H9 (cell line): ENCODE results near the gene TXNRD1. TPM values are rescaled to one million over a fixed set of nuclear protein-coding genes. Genes with fewer than 3 reads are reported as not detected.

Experiments
- DNase-seq: peaks from one replicate; pipeline ENCODE4 v3.0.0-alpha.2; 2017
- H2AFZ ChIP-seq: one replicate; pipeline ENCODE4 v1.6.1; 2013; ENCODE audit warnings: mild to moderate bottlenecking, low read length, control low read depth, moderate library complexity
- H2AK5ac ChIP-seq: 2 replicates; pipeline ENCODE4 v1.6.1; 2013; ENCODE audit warnings: low read length, control low read depth, mixed read lengths; ENCODE audit not compliant: insufficient read length
- H2BK120ac ChIP-seq: one replicate; pipeline ENCODE4 v1.6.1; 2013; ENCODE audit warnings: low read depth, mild to moderate bottlenecking, low read length, control low read depth, inconsistent platforms; ENCODE audit not compliant: poor library complexity, severe bottlenecking
- H2BK12ac ChIP-seq: 2 replicates; pipeline ENCODE4 v1.6.1; 2013; ENCODE audit warnings: low read length, control low read depth, mixed read lengths, low read depth; ENCODE audit not compliant: insufficient read length
- H2BK15ac ChIP-seq: 2 replicates; pipeline ENCODE4 v1.6.1; 2013; ENCODE audit warnings: low read depth, low read length, control low read depth
- H2BK20ac ChIP-seq: one replicate; pipeline ENCODE4 v1.6.1; 2013; ENCODE audit warnings: low read depth, mild to moderate bottlenecking, low read length, control low read depth, inconsistent platforms; ENCODE audit not compliant: poor library complexity, severe bottlenecking
- H2BK5ac ChIP-seq: 2 replicates; pipeline ENCODE4 v1.6.1; 2013; ENCODE audit warnings: low read length, control low read depth, mixed read lengths; ENCODE audit not compliant: insufficient read length
- H3K14ac ChIP-seq: 2 replicates; pipeline ENCODE4 v1.6.1; 2013; ENCODE audit warnings: low read length, control low read depth; ENCODE audit not compliant: insufficient read depth
- H3K18ac ChIP-seq: 2 replicates; pipeline ENCODE4 v1.6.1; 2013; ENCODE audit warnings: low read depth, mild to moderate bottlenecking, mixed read lengths, low read length, control low read depth; ENCODE audit not compliant: insufficient read length
- H3K23ac ChIP-seq: 2 replicates; pipeline ENCODE4 v1.6.1; 2013; ENCODE audit warnings: low read length, control low read depth, mixed read lengths, low read depth; ENCODE audit not compliant: insufficient read length
- H3K23me2 ChIP-seq: 2 replicates; pipeline ENCODE4 v1.6.1; 2013; ENCODE audit warnings: low read depth, mild to moderate bottlenecking, mixed read lengths, low read length, control low read depth; ENCODE audit not compliant: insufficient read length, poor library complexity, severe bottlenecking
- H3K27ac ChIP-seq: 2 replicates; pipeline ENCODE4 v1.5.1; 2013; ENCODE audit warnings: low read length, control low read depth, mixed read lengths, low read depth; ENCODE audit not compliant: insufficient read length
- H3K27me3 ChIP-seq: 2 replicates; pipeline ENCODE4 v1.6.1; 2013; ENCODE audit warnings: low read length, control low read depth, inconsistent platforms; ENCODE audit not compliant: insufficient read depth
- H3K4ac ChIP-seq: 2 replicates; pipeline ENCODE4 v1.6.1; 2013; ENCODE audit warnings: low read depth, mild to moderate bottlenecking, control low read depth, inconsistent platforms, low read length, moderate library complexity
- H3K4me1 ChIP-seq: 2 replicates; pipeline ENCODE4 v1.6.1; 2013; ENCODE audit warnings: low read length, control low read depth, inconsistent platforms; ENCODE audit not compliant: insufficient read depth
- H3K4me2 ChIP-seq: 2 replicates; pipeline ENCODE4 v1.6.1; 2013; ENCODE audit warnings: low read length, control low read depth, mixed read lengths; ENCODE audit not compliant: insufficient read length, insufficient read depth
- H3K56ac ChIP-seq: 2 replicates; pipeline ENCODE4 v1.6.1; 2013; ENCODE audit warnings: low read depth, mild to moderate bottlenecking, mixed read lengths, low read length, control low read depth; ENCODE audit not compliant: insufficient read length
- H3K79me1 ChIP-seq: 2 replicates; pipeline ENCODE4 v1.6.1; 2013; ENCODE audit warnings: low read depth, mild to moderate bottlenecking, moderate library complexity, low read length, control low read depth, inconsistent platforms; ENCODE audit not compliant: insufficient read depth, poor library complexity, severe bottlenecking
- H3K79me2 ChIP-seq: 2 replicates; pipeline ENCODE4 v1.6.1; 2013; ENCODE audit warnings: low read length, control low read depth, inconsistent platforms; ENCODE audit not compliant: insufficient read depth
- H3K9ac ChIP-seq: 2 replicates; pipeline ENCODE4 v1.6.1; 2013; ENCODE audit warnings: low read length, control low read depth, mixed read lengths; ENCODE audit not compliant: insufficient read length; ENCODE audit errors: extremely low read depth
- H3K9me3 ChIP-seq: one replicate; pipeline ENCODE4 v1.6.1; 2013; ENCODE audit warnings: low read depth, low read length, inconsistent platforms; ENCODE audit not compliant: control insufficient read depth
- H3T11ph ChIP-seq: one replicate; pipeline ENCODE4 v1.6.1; 2013; ENCODE audit warnings: mild to moderate bottlenecking, low read length, control low read depth, inconsistent platforms
- H4K20me1 ChIP-seq: one replicate; pipeline ENCODE4 v1.6.1; 2013; ENCODE audit not compliant: control insufficient read depth, insufficient read length, insufficient read depth
- H4K5ac ChIP-seq: 2 replicates; pipeline ENCODE4 v1.6.1; 2013; ENCODE audit warnings: low read depth, mild to moderate bottlenecking, mixed read lengths, low read length, control low read depth; ENCODE audit not compliant: insufficient read length
- H4K8ac ChIP-seq: replicated peaks from 2 replicates; pipeline ENCODE4 v1.6.1; 2013; ENCODE audit warnings: low read length, control low read depth, mixed read lengths, low read depth; ENCODE audit not compliant: insufficient read length
- H4K91ac ChIP-seq: 2 replicates; pipeline ENCODE4 v1.6.1; 2013; ENCODE audit warnings: low read depth, mild to moderate bottlenecking, moderate library complexity, mixed read lengths, low read length, control low read depth; ENCODE audit not compliant: insufficient read length
- H3K27ac Mint-ChIP-seq, 3 experiments: 2 replicates in 2 of 3; 3 replicates in 1 of 3; pipeline ENCODE4 v1.8.0; 2020 to 2021; ENCODE audit warnings: mixed read lengths in 3 of 3, mild to moderate bottlenecking in 1 of 3, moderate library complexity in 1 of 3
- H3K27me3 Mint-ChIP-seq: 2 replicates; pipeline ENCODE4 v1.8.0; 2021; ENCODE audit warnings: low read depth, mild to moderate bottlenecking, moderate library complexity, mixed read lengths
- H3K36me3 Mint-ChIP-seq, 3 experiments: 2 replicates in 2 of 3; 3 replicates in 1 of 3; pipeline ENCODE4 v1.8.0; 2020 to 2021; ENCODE audit warnings: low read depth in 3 of 3, mixed read lengths in 3 of 3; ENCODE audit not compliant: insufficient read depth in 1 of 3
- H3K4me1 Mint-ChIP-seq, 2 experiments: 2 replicates each; pipeline ENCODE4 v1.8.0; 2020; ENCODE audit warnings: mixed read lengths in 2 of 2
- H3K4me3 Mint-ChIP-seq, 2 experiments: 2 replicates in 1 of 2; 3 replicates in 1 of 2; pipeline ENCODE4 v1.8.0; 2020 to 2021; ENCODE audit warnings: mild to moderate bottlenecking in 2 of 2, mixed read lengths in 2 of 2, moderate library complexity in 1 of 2
- H3K9me3 Mint-ChIP-seq, 2 experiments: 2 replicates in 1 of 2; 3 replicates in 1 of 2; pipeline ENCODE4 v1.8.0; 2020; ENCODE audit warnings: mild to moderate bottlenecking in 2 of 2, mixed read lengths in 2 of 2, moderate library complexity in 1 of 2
- WGBS: extraction: QIAGEN DNeasy Blood & Tissue Kit; methylation state at CpG from one replicate; pipeline ENCODE4 v1.1.7; 2013; ENCODE audit warnings: missing lambda C conversion rate, low lambda C conversion rate, mixed read lengths; ENCODE audit not compliant: insufficient read length; ENCODE audit errors: extremely low coverage; 5-methylcytosine and 5-hydroxymethylcytosine counted together
- total RNA-seq: library from RNA; stranded (reverse); gene quantifications from 2 replicates; pipeline ENCODE4 v1.2.1, GENCODE V29; 2021
- TF ChIP-seq, protein P1 (sequence below): fragments of 200-600 bp; sonication (generic); conservative IDR thresholded peaks from 3 replicates; pipeline ENCODE4 v1.8.0; 2021; ENCODE audit warnings: antibody characterized with exemption, mild to moderate bottlenecking

Gene TXNRD1
- total RNA-seq, 1 experiment from 2014 or later: 100 TPM

DNA sequence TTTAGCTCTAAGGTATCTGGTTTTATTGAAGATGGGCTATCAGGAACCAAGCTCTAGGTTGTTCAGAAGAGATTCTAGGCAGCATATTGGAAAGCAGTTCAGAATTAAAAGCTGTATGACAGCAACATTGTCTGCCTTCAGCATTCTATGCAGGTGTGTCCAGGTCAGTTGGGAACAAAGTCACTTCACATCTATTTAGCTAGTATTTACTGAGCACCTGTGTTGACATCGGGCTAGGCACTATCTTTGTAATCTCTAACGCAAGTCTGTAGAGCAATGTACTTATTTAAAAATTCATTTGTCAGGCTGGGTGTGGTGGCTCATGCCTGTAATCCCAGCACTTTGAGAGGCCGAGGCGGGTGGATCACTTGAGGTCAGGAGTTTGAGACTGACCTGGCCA is 81.1 kb downstream of the TXNRD1 start:
- no peaks in the 10 kb centered on the region for H3K9me3 ChIP-seq
- no peak overlapping the region for H2BK5ac ChIP-seq
- H3K36me3 Mint-ChIP-seq: peaks cover 35 to 59% (median 54%) of the 10 kb centered on the region in 3 experiments; a peak in 6 of 7 replicates
- no peaks in the 10 kb centered on the region for H4K20me1 ChIP-seq
- DNase-seq: no peak
- H3K4ac ChIP-seq: no peak overlapping the region
- H3K79me1 ChIP-seq: peaks cover 6% of the 10 kb centered on the region
- no peak overlapping the region for H2BK15ac ChIP-seq
- no peak overlapping the region for H2AFZ ChIP-seq
- H3K27ac ChIP-seq: no peak overlapping the region
- H2BK120ac ChIP-seq: no peak overlapping the region
- H3K27ac Mint-ChIP-seq: peak overlapping the region in 1 of 3 experiments; percentile 11; a peak in 1 of 7 replicates
- H3K9ac ChIP-seq: no peak overlapping the region
- no peaks in the 10 kb centered on the region for H3K27me3 Mint-ChIP-seq
- H3K4me1 ChIP-seq: peaks cover 2% of the 10 kb centered on the region; the same call in 1 of the 2 replicates
- H3K4me3 Mint-ChIP-seq: no peak overlapping the region; a peak in 1 of 5 replicates
- H3K23me2 ChIP-seq: no peaks in the 10 kb centered on the region
- TF ChIP-seq, protein P1, sequence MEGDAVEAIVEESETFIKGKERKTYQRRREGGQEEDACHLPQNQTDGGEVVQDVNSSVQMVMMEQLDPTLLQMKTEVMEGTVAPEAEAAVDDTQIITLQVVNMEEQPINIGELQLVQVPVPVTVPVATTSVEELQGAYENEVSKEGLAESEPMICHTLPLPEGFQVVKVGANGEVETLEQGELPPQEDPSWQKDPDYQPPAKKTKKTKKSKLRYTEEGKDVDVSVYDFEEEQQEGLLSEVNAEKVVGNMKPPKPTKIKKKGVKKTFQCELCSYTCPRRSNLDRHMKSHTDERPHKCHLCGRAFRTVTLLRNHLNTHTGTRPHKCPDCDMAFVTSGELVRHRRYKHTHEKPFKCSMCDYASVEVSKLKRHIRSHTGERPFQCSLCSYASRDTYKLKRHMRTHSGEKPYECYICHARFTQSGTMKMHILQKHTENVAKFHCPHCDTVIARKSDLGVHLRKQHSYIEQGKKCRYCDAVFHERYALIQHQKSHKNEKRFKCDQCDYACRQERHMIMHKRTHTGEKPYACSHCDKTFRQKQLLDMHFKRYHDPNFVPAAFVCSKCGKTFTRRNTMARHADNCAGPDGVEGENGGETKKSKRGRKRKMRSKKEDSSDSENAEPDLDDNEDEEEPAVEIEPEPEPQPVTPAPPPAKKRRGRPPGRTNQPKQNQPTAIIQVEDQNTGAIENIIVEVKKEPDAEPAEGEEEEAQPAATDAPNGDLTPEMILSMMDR: no peak
- H4K5ac ChIP-seq: no peak overlapping the region
- no peak overlapping the region for H4K8ac ChIP-seq
- H2BK20ac ChIP-seq: no peak overlapping the region
- H3K4me2 ChIP-seq: no peak overlapping the region
- H3K79me2 ChIP-seq: peaks cover 23% of the 10 kb centered on the region
- H2BK12ac ChIP-seq: no peak overlapping the region
- no peaks in the 10 kb centered on the region for H3K27me3 ChIP-seq
- no peak overlapping the region for H3K23ac ChIP-seq
- H4K91ac ChIP-seq: no peak overlapping the region
- peaks cover 24 to 29% of the 10 kb centered on the region in 2 experiments for H3K4me1 Mint-ChIP-seq
- H3K56ac ChIP-seq: no peak overlapping the region
- no peak overlapping the region for H3T11ph ChIP-seq
- no peaks in the 10 kb centered on the region for H3K9me3 Mint-ChIP-seq
- no peak overlapping the region for H2AK5ac ChIP-seq
- WGBS: no CpG with 5 or more reads among the region's 4 CpGs
- H3K14ac ChIP-seq: no peak overlapping the region
- no peak overlapping the region for H3K18ac ChIP-seq
